Caco-2 (cell line): ENCODE measurements around the gene SH3BP1. TPM values are rescaled to one million over a fixed set of nuclear protein-coding genes. Genes with fewer than 3 reads are reported as not detected.

Experiments
- BruUV-seq: library from RNA; stranded (reverse); fragments of 400-500 nt; replicated peaks from 2 replicates; lab custom pipeline; 2021; lab: Mats Ljungman, UMichigan
- CTCF ChIA-PET: fragments of 300-600 bp; sonication (Branson Sonifier 250); formaldehyde crosslinking; loops from one replicate; lab custom pipeline; 2022; ENCODE audit warnings: antibody characterized with exemption; lab: Charles Lee
- POLR2A ChIA-PET: fragments of 300-600 bp; sonication (Branson Sonifier 250); formaldehyde crosslinking; loops from one replicate; lab custom pipeline; 2022; ENCODE audit warnings: antibody characterized with exemption; lab: Charles Lee
- DNase-seq, 2 experiments: peaks; one replicate each; pipeline versions ENCODE4 v3.0.0 to v3.0.0-alpha.2; 2020 to 2022
- H3K27me3 ChIP-seq: replicated peaks from 2 replicates; pipeline ENCODE4 v1.6.0; 2011; ENCODE audit warnings: low read length; ENCODE audit not compliant: control insufficient read depth, insufficient read depth
- H3K36me3 ChIP-seq: 2 replicates; pipeline ENCODE4 v1.5.1; 2011; ENCODE audit warnings: low read length; ENCODE audit not compliant: control insufficient read depth, insufficient read depth
- H3K4me1 ChIP-seq: fragments of 250-450 bp; sonication (Bioruptor Pico); 2 replicates; pipeline ENCODE4 v1.5.1; 2020; ENCODE audit warnings: mild to moderate bottlenecking
- H3K4me3 ChIP-seq: 2 replicates; pipeline ENCODE4 v1.5.1; 2011; ENCODE audit warnings: low read depth, mild to moderate bottlenecking, control low read depth, low read length
- H3K9me3 ChIP-seq: fragments of 250-450 bp; sonication (Bioruptor Pico); 2 replicates; pipeline ENCODE4 v1.5.1; 2020; ENCODE audit warnings: mild to moderate bottlenecking, moderate library complexity
- H3K27ac Mint-ChIP-seq: one replicate; pipeline ENCODE4 v1.8.0; 2022; ENCODE audit warnings: mixed read lengths; ENCODE audit not compliant: unreplicated experiment
- H3K27me3 Mint-ChIP-seq: one replicate; pipeline ENCODE4 v1.8.0; 2022; ENCODE audit warnings: mixed read lengths; ENCODE audit not compliant: insufficient read depth, unreplicated experiment
- H3K36me3 Mint-ChIP-seq: one replicate; pipeline ENCODE4 v1.8.0; 2022; ENCODE audit warnings: mild to moderate bottlenecking, mixed read lengths; ENCODE audit not compliant: insufficient read depth, unreplicated experiment
- H3K4me1 Mint-ChIP-seq: one replicate; pipeline ENCODE4 v1.8.0; 2022; ENCODE audit warnings: low read depth, mixed read lengths; ENCODE audit not compliant: unreplicated experiment
- H3K4me3 Mint-ChIP-seq: one replicate; pipeline ENCODE4 v1.8.0; 2022; ENCODE audit warnings: mild to moderate bottlenecking, moderate library complexity, mixed read lengths; ENCODE audit not compliant: unreplicated experiment
- H3K9me3 Mint-ChIP-seq: one replicate; pipeline ENCODE4 v1.8.0; 2022; ENCODE audit warnings: mixed read lengths; ENCODE audit not compliant: unreplicated experiment
- CTCF ChIP-seq, 2 experiments: fragments of 200-600 bp in 1 of 2; IDR thresholded peaks; 1 replicate in 1 of 2; 2 replicates in 1 of 2; pipeline versions ENCODE4 v1.5.1 to v1.8.0; 2011 to 2022; ENCODE audit warnings: antibody characterized with exemption in 1 of 2, control low read depth in 1 of 2, inconsistent platforms in 1 of 2, low read depth in 1 of 2, low read length in 1 of 2, mild to moderate bottlenecking in 1 of 2, moderate library complexity in 1 of 2; ENCODE audit not compliant: insufficient read depth in 1 of 2, severe bottlenecking in 1 of 2, unreplicated experiment in 1 of 2
- intact Hi-C: fragments of 100-400 bp; cut with micrococcal nuclease; formaldehyde crosslinking; loops from one replicate; pipeline ENCODE4 v1.10.0; 2022; ENCODE audit not compliant: unreplicated experiment
- total RNA-seq: library from RNA; stranded (reverse); gene quantifications from 2 replicates; pipeline ENCODE4 v1.2.3, GENCODE V29; 2022

The SH3BP1 gene
- total RNA-seq, 1 experiment from 2014 or later, result 19.8 TPM

GRCh38 chr22:37630839-37631435, 8.5 kb upstream of the SH3BP1 start:
- Histone ChIP-seq H3K4me3 (no peak overlapping the region), H3K36me3 (no peaks in the 10 kb centered on the region; the same call in 1 of the 2 replicates), H3K27me3 (no peaks in the 10 kb centered on the region), H3K4me1 (peaks cover 12% of the 10 kb centered on the region; the same call in 1 of the 2 replicates), H3K9me3 (no peaks in the 10 kb centered on the region)
- ChIA-PET POLR2A (interaction anchor here (1.2 kb wide), 1 partner anchor 27 kb away, joined by 4 read pairs; no protein-coding TSS in a partner anchor), CTCF (interaction anchor here (0.7 to 1.9 kb wide), 5 partner anchors 10 to 31 kb away, joined by 3 to 11 read pairs (median 4); no protein-coding TSS in a partner anchor)
- Mint-ChIP-seq H3K36me3 (peaks cover 9% of the 10 kb centered on the region), H3K27ac (peak overlapping the region; percentile 61), H3K9me3 (no peaks in the 10 kb centered on the region), H3K27me3 (no peaks in the 10 kb centered on the region), H3K4me1 (peaks cover 5% of the 10 kb centered on the region), H3K4me3 (no peak overlapping the region)
- BruUV-seq, result no TSS peak
- TF ChIP-seq CTCF (IDR thresholded peaks at IDR 0.05; ENCODE audit: insufficient read depth in 1 of 2, low read depth in 1 of 2, low read length in 1 of 2, severe bottlenecking in 1 of 2, unreplicated experiment in 1 of 2), result no peak
- DNase-seq, result peak; percentile 41 to 61
- intact Hi-C loops, result no loop called here

GRCh38 chr22:37631448-37632173, 7.9 kb upstream of the SH3BP1 start:
- no peak for DNase-seq
- Mint-ChIP-seq H3K27ac (peak overlapping the region; percentile 61), H3K27me3 (no peaks in the 10 kb centered on the region), H3K9me3 (no peaks in the 10 kb centered on the region), H3K4me3 (no peak overlapping the region), H3K36me3 (peaks cover 9% of the 10 kb centered on the region), H3K4me1 (peaks cover 5% of the 10 kb centered on the region)
- no TSS peak for BruUV-seq
- ChIA-PET CTCF (interaction anchor here (0.5 to 1.9 kb wide), 6 partner anchors 10 to 226 kb away, joined by 3 to 11 read pairs (median 6); no protein-coding TSS in a partner anchor), POLR2A (interaction anchor here (1.2 kb wide), 1 partner anchor 26 kb away, joined by 4 read pairs; no protein-coding TSS in a partner anchor)
- TF ChIP-seq CTCF (IDR thresholded peaks at IDR 0.05; ENCODE audit: insufficient read depth in 1 of 2, low read depth in 1 of 2, low read length in 1 of 2, severe bottlenecking in 1 of 2, unreplicated experiment in 1 of 2), result no peak
- Histone ChIP-seq H3K4me3 (no peak overlapping the region), H3K9me3 (no peaks in the 10 kb centered on the region), H3K36me3 (no peaks in the 10 kb centered on the region; the same call in 1 of the 2 replicates), H3K27me3 (no peaks in the 10 kb centered on the region), H3K4me1 (peaks cover 12% of the 10 kb centered on the region; the same call in 1 of the 2 replicates)
- intact Hi-C loops, result no loop called here
